ENCODE measurements around the gene ARL2.
A peak's percentile ranks its signal among the peaks of the same experiment; 100 is the strongest.

ARL2 gene

GRCh38 chr11:65045061-65045460 is 31.1 kb downstream of the ARL2 start:
- Histone ChIP-seq H4K8ac (ENCODE audit: low read depth, low read length) (no peak overlapping the region), H2BK120ac (ENCODE audit: insufficient read depth, low read length, poor library complexity) (no peak overlapping the region), H3K4ac (ENCODE audit: low read depth, low read length) (no peak overlapping the region), H3K79me1 (ENCODE audit: low read length) (peaks cover 9% of the 10 kb centered on the region), H2BK12ac (ENCODE audit: low read length) (no peak overlapping the region), H3K18ac (ENCODE audit: low read length) (no peak overlapping the region), H3K9me3 (ENCODE audit: insufficient read depth, low read depth, low read length) (peaks cover 1% of the 10 kb centered on the region), H3K27me3 (ENCODE audit: insufficient read depth, low read length) (no peaks in the 10 kb centered on the region), H3K36me3 (ENCODE audit: control insufficient read depth in 1 of 2, insufficient read depth in 2 of 2, low read length in 2 of 2) (peaks cover 19% of the 10 kb centered on the region in 2 experiments), H3K14ac (ENCODE audit: low read length) (no peak overlapping the region), H3K4me2 (ENCODE audit: low read length) (no peak overlapping the region), H2AK5ac (ENCODE audit: low read length) (no peak overlapping the region), H3K23ac (ENCODE audit: low read length) (no peak overlapping the region), H2BK5ac (ENCODE audit: low read depth, low read length, poor library complexity) (no peak overlapping the region), H4K91ac (ENCODE audit: low read depth, low read length) (no peak overlapping the region), H2AFZ (ENCODE audit: insufficient read depth, low read length, poor library complexity) (no peak overlapping the region), H3K4me1 (ENCODE audit: control insufficient read depth in 1 of 2, insufficient read depth in 2 of 2, low read length in 2 of 2) (peaks cover 3 to 4% of the 10 kb centered on the region in 2 experiments), H4K12ac (ENCODE audit: low read depth, low read length) (no peak overlapping the region), H3K27ac (ENCODE audit: low read depth, low read length) (no peak overlapping the region), H3K4me3 (ENCODE audit: low read depth, low read length) (no peak overlapping the region), H3K9ac (ENCODE audit: low read length) (no peak overlapping the region), H3K79me2 (ENCODE audit: control insufficient read depth, insufficient read depth, low read length, poor library complexity) (peaks cover 9% of the 10 kb centered on the region)
- no peak for DNase-seq
- WGBS (ENCODE audit: extremely low coverage, insufficient coverage, insufficient read length): no CpG with 5 or more reads among the region's 5 CpGs

- Histone ChIP-seq H2AK5ac (ENCODE audit: low read length) (no peak overlapping the region), H3K4me2 (ENCODE audit: low read length) (no peak overlapping the region), H3K27ac (ENCODE audit: low read depth, low read length) (no peak overlapping the region), H4K8ac (ENCODE audit: low read depth, low read length) (no peak overlapping the region), H3K4ac (ENCODE audit: low read depth, low read length) (no peak overlapping the region), H3K36me3 (ENCODE audit: control insufficient read depth in 1 of 2, insufficient read depth in 2 of 2, low read length in 2 of 2) (peaks cover 19% of the 10 kb centered on the region in 2 experiments), H2BK5ac (ENCODE audit: low read depth, low read length, poor library complexity) (no peak overlapping the region), H3K79me1 (ENCODE audit: low read length) (peaks cover 9% of the 10 kb centered on the region), H4K91ac (ENCODE audit: low read depth, low read length) (no peak overlapping the region), H3K9me3 (ENCODE audit: insufficient read depth, low read depth, low read length) (peaks cover 1% of the 10 kb centered on the region), H4K12ac (ENCODE audit: low read depth, low read length) (no peak overlapping the region), H3K4me1 (ENCODE audit: control insufficient read depth in 1 of 2, insufficient read depth in 2 of 2, low read length in 2 of 2) (peaks cover 3 to 4% of the 10 kb centered on the region in 2 experiments), H2BK120ac (ENCODE audit: insufficient read depth, low read length, poor library complexity) (no peak overlapping the region), H3K79me2 (ENCODE audit: control insufficient read depth, insufficient read depth, low read length, poor library complexity) (peaks cover 9% of the 10 kb centered on the region), H3K9ac (ENCODE audit: low read length) (no peak overlapping the region), H3K14ac (ENCODE audit: low read length) (no peak overlapping the region), H3K27me3 (ENCODE audit: insufficient read depth, low read length) (no peaks in the 10 kb centered on the region), H3K18ac (ENCODE audit: low read length) (no peak overlapping the region), H3K4me3 (ENCODE audit: low read depth, low read length) (no peak overlapping the region), H2BK12ac (ENCODE audit: low read length) (no peak overlapping the region), H3K23ac (ENCODE audit: low read length) (no peak overlapping the region), H2AFZ (ENCODE audit: insufficient read depth, low read length, poor library complexity) (no peak overlapping the region)
- WGBS (ENCODE audit: extremely low coverage, insufficient coverage, insufficient read length): no CpG with 5 or more reads among the region's 7 CpGs
- DNase-seq: no peak
Measured at GRCh38 chr11:65045728-65046127, 31.8 kb downstream of the ARL2 start.

- Histone ChIP-seq H3K4me2 (ENCODE audit: low read length) (peak overlapping the region; percentile 43), H3K23ac (ENCODE audit: low read length) (no peak overlapping the region), H4K12ac (ENCODE audit: low read depth, low read length) (no peak overlapping the region), H4K8ac (ENCODE audit: low read depth, low read length) (no peak overlapping the region), H2AFZ (ENCODE audit: insufficient read depth, low read length, poor library complexity) (no peak overlapping the region), H2BK12ac (ENCODE audit: low read length) (no peak overlapping the region), H3K18ac (ENCODE audit: low read length) (no peak overlapping the region), H2BK5ac (ENCODE audit: low read depth, low read length, poor library complexity) (no peak overlapping the region), H2AK5ac (ENCODE audit: low read length) (no peak overlapping the region), H3K9ac (ENCODE audit: low read length) (no peak overlapping the region), H3K4me1 (ENCODE audit: control insufficient read depth in 1 of 2, insufficient read depth in 2 of 2, low read length in 2 of 2) (no peaks in the 10 kb centered on the region), H3K27ac (ENCODE audit: low read depth, low read length) (no peak overlapping the region), H3K36me3 (ENCODE audit: control insufficient read depth in 1 of 2, insufficient read depth in 2 of 2, low read length in 2 of 2) (peaks cover 19% of the 10 kb centered on the region in 2 experiments), H3K79me2 (ENCODE audit: control insufficient read depth, insufficient read depth, low read length, poor library complexity) (no peaks in the 10 kb centered on the region), H4K91ac (ENCODE audit: low read depth, low read length) (no peak overlapping the region), H3K27me3 (ENCODE audit: insufficient read depth, low read length) (no peaks in the 10 kb centered on the region), H3K14ac (ENCODE audit: low read length) (no peak overlapping the region), H3K4ac (ENCODE audit: low read depth, low read length) (no peak overlapping the region), H3K79me1 (ENCODE audit: low read length) (no peaks in the 10 kb centered on the region), H3K9me3 (ENCODE audit: insufficient read depth, low read depth, low read length) (peaks cover 1% of the 10 kb centered on the region), H2BK120ac (ENCODE audit: insufficient read depth, low read length, poor library complexity) (no peak overlapping the region), H3K4me3 (ENCODE audit: low read depth, low read length) (no peak overlapping the region)
- DNase-seq: no peak
- no CpG with 5 or more reads among the region's 56 CpGs for WGBS (ENCODE audit: extremely low coverage, insufficient coverage, insufficient read length)
Measured at GRCh38 chr11:65047581-65048422, 33.8 kb downstream of the ARL2 start.

GRCh38 chr11:65051398-65051858 is 37.5 kb downstream of the ARL2 start:
- no peak overlapping the region for H3K18ac ChIP-seq (ENCODE audit: low read length)
- H3K9me3 ChIP-seq (ENCODE audit: insufficient read depth, low read depth, low read length): peaks cover 5% of the 10 kb centered on the region
- H3K23ac ChIP-seq (ENCODE audit: low read length): no peak overlapping the region
- no peak overlapping the region for H3K27ac ChIP-seq (ENCODE audit: low read depth, low read length)
- no peak overlapping the region for H3K4me2 ChIP-seq (ENCODE audit: low read length)
- H2BK120ac ChIP-seq (ENCODE audit: insufficient read depth, low read length, poor library complexity): no peak overlapping the region
- no peak overlapping the region for H2AK5ac ChIP-seq (ENCODE audit: low read length)
- no peaks in the 10 kb centered on the region for H3K79me1 ChIP-seq (ENCODE audit: low read length)
- H4K12ac ChIP-seq (ENCODE audit: low read depth, low read length): no peak overlapping the region
- no peak overlapping the region for H4K91ac ChIP-seq (ENCODE audit: low read depth, low read length)
- H3K9ac ChIP-seq (ENCODE audit: low read length): no peak overlapping the region
- H4K8ac ChIP-seq (ENCODE audit: low read depth, low read length): no peak overlapping the region
- no peak overlapping the region for H3K4me3 ChIP-seq (ENCODE audit: low read depth, low read length)
- no peaks in the 10 kb centered on the region for H3K4me1 ChIP-seq (ENCODE audit: control insufficient read depth in 1 of 2, insufficient read depth in 2 of 2, low read length in 2 of 2)
- no peak overlapping the region for H3K4ac ChIP-seq (ENCODE audit: low read depth, low read length)
- no peak overlapping the region for H2BK12ac ChIP-seq (ENCODE audit: low read length)
- H3K79me2 ChIP-seq (ENCODE audit: control insufficient read depth, insufficient read depth, low read length, poor library complexity): no peaks in the 10 kb centered on the region
- H3K27me3 ChIP-seq (ENCODE audit: insufficient read depth, low read length): no peaks in the 10 kb centered on the region
- DNase-seq: no peak
- no peak overlapping the region for H2BK5ac ChIP-seq (ENCODE audit: low read depth, low read length, poor library complexity)
- H3K14ac ChIP-seq (ENCODE audit: low read length): no peak overlapping the region
- H2AFZ ChIP-seq (ENCODE audit: insufficient read depth, low read length, poor library complexity): no peak overlapping the region
- no peaks in the 10 kb centered on the region for H3K36me3 ChIP-seq (ENCODE audit: control insufficient read depth in 1 of 2, insufficient read depth in 2 of 2, low read length in 2 of 2)
- no CpG with 5 or more reads among the region's 9 CpGs for WGBS (ENCODE audit: extremely low coverage, insufficient coverage, insufficient read length)
